Kidney (tissue), 14 donors: Measurements from ENCODE around the gene ABCD2. TPM values are rescaled to one million over a fixed set of nuclear protein-coding genes. Genes with fewer than 3 reads are reported as not detected.
"Not testable (repeated sequence)": the region's sequence is repeated elsewhere in the genome, so short reads cannot be mapped to it uniquely, and the experiment has no call there.

Source experiments
- DNase-seq, 5 donors: peaks; one replicate each; pipeline ENCODE4 v3.0.0-alpha.2; 2013 to 2020
- FAIRE-seq: peaks from 2 replicates; lab custom pipeline; 2012; peaks lifted over from hg19 to GRCh38; lab: Jason Lieb, UNC
- H3K27ac ChIP-seq, 2 donors: one replicate each; pipeline ENCODE4 v1.7.0; 2013; ENCODE audit warnings: low read depth in 2 of 2, low read length in 2 of 2, inconsistent platforms in 1 of 2
- H3K27me3 ChIP-seq: one replicate; pipeline ENCODE4 v1.7.1; 2013; ENCODE audit warnings: low read length, inconsistent platforms; ENCODE audit not compliant: control insufficient read depth, insufficient read depth
- H3K36me3 ChIP-seq, 3 donors: one replicate each; pipeline versions ENCODE4 v1.7.0 to v1.7.1; 2013; ENCODE audit warnings: low read length in 3 of 3, control low read depth in 1 of 3, inconsistent platforms in 1 of 3; ENCODE audit not compliant: insufficient read depth in 3 of 3, control insufficient read depth in 2 of 3
- H3K4me1 ChIP-seq, 3 donors: one replicate each; pipeline versions ENCODE4 v1.7.0 to v1.7.1; 2013; ENCODE audit warnings: low read length in 3 of 3, inconsistent platforms in 1 of 3, low read depth in 1 of 3; ENCODE audit not compliant: control insufficient read depth in 2 of 3, insufficient read depth in 2 of 3
- H3K4me3 ChIP-seq, 3 donors: one replicate each; pipeline versions ENCODE4 v1.7.0 to v1.8.1; 2013; ENCODE audit warnings: low read length in 3 of 3, control low read depth in 1 of 3, inconsistent platforms in 1 of 3
- H3K9ac ChIP-seq, 3 donors: one replicate each; pipeline versions ENCODE4 v1.7.0 to v1.7.1; 2013; ENCODE audit warnings: low read length in 3 of 3, control low read depth in 1 of 3, inconsistent platforms in 1 of 3
- H3K9me3 ChIP-seq, 3 donors: one replicate each; pipeline versions ENCODE4 v1.7.0 to v1.7.1; 2013; ENCODE audit warnings: low read length in 3 of 3, control low read depth in 1 of 3, inconsistent platforms in 1 of 3; ENCODE audit not compliant: control insufficient read depth in 2 of 3, insufficient read depth in 1 of 3
- CTCF ChIP-seq: IDR thresholded peaks from 3 replicates; pipeline ENCODE4 v1.5.1; 2012; ENCODE audit warnings: mild to moderate bottlenecking, moderate library complexity, borderline replicate concordance; ENCODE audit not compliant: insufficient read depth; ENCODE audit errors: extremely low read depth
- intact Hi-C: fragments of 100-400 bp; cut with DNase I; formaldehyde crosslinking; loops from one replicate; pipeline ENCODE4 v1.11.1; 2022
- polyA plus RNA-seq: library from polyadenylated mRNA; stranded (reverse); fragments of 350-450 nt; fragmentation: Illumina TruSeq; extraction: RNeasy Lipid Tissue Mini Kit (QIAGEN cat#74804); gene quantifications from one replicate; pipeline ENCODE4 v1.2.3, GENCODE V29; 2014; ENCODE audit warnings: low read depth, low replicate concordance; ENCODE audit not compliant: insufficient read depth
- total RNA-seq: library from RNA; stranded (reverse); fragmentation: NEBNext Ultra II Directional; extraction: Animal tissue kit (Norgen Biotek cat#: 25700); gene quantifications from one replicate; pipeline ENCODE4 v1.2.1, GENCODE V29; 2021
- donor health status: control.
- donor health status: control.
- donor health status: control.
- donor health status: control.
- donor health status: control.
- donor health status: DM: yes; HTN: yes; CAD: no.
- donor health status: Normal renal cell carcinoma (clear cell type).

Gene ABCD2
- total and polyA plus RNA-seq, 2 donors from 2014 or later = 0.17 to 1.4 TPM

- H3K9me3 ChIP-seq = no peaks in the 10 kb centered on the region
- no peak overlapping the region for H3K27ac ChIP-seq
- DNase-seq (no peak), FAIRE-seq (no peak)
- H3K27me3 ChIP-seq = no peaks in the 10 kb centered on the region
- no peak for TF ChIP-seq CTCF
- H3K4me3 ChIP-seq = no peak overlapping the region
- intact Hi-C loops = no loop called here
- H3K36me3 ChIP-seq = no peaks in the 10 kb centered on the region
- no peaks in the 10 kb centered on the region for H3K4me1 ChIP-seq
- H3K9ac ChIP-seq = no peak overlapping the region
Observed at GRCh38 chr12:39533951-39534350, 85.7 kb downstream of the ABCD2 start.

- H3K9ac ChIP-seq = no peak overlapping the region
- no peaks in the 10 kb centered on the region for H3K4me1 ChIP-seq
- FAIRE-seq (no peak), DNase-seq (no peak)
- no peaks in the 10 kb centered on the region for H3K27me3 ChIP-seq
- no peak for TF ChIP-seq CTCF
- no peaks in the 10 kb centered on the region for H3K9me3 ChIP-seq
- intact Hi-C loops = no loop called here
- no peaks in the 10 kb centered on the region for H3K36me3 ChIP-seq
- no peak overlapping the region for H3K27ac ChIP-seq
- H3K4me3 ChIP-seq = no peak overlapping the region
Observed at GRCh38 chr12:39532448-39532847, 87.2 kb downstream of the ABCD2 start.

- H3K36me3 ChIP-seq = no peaks in the 10 kb centered on the region
- H3K27ac ChIP-seq = no peak overlapping the region
- peaks cover 0 to 4% (median 0%) of the 10 kb centered on the region in 3 donors for H3K9me3 ChIP-seq
- no peak for FAIRE-seq
- no peaks in the 10 kb centered on the region for H3K4me1 ChIP-seq
- no peak for DNase-seq
- no peak overlapping the region for H3K9ac ChIP-seq
- no peak overlapping the region for H3K4me3 ChIP-seq
- no peaks in the 10 kb centered on the region for H3K27me3 ChIP-seq
- no peak for TF ChIP-seq CTCF
- intact Hi-C loops = no loop called here
Observed at GRCh38 chr12:39526974-39527373, 92.6 kb downstream of the ABCD2 start.

GRCh38 chr12:39522167-39522566 lies 97.4 kb downstream of the ABCD2 start:
- H3K9me3 ChIP-seq, FAIRE-seq, H3K4me3 ChIP-seq, H3K27ac ChIP-seq, DNase-seq, H3K27me3 ChIP-seq, H3K9ac ChIP-seq, H3K4me1 ChIP-seq, H3K36me3 ChIP-seq, intact Hi-C loops: not testable (repeated sequence)
